ENCODE measurements around the gene MBP. TPM values are rescaled to one million over a fixed set of nuclear protein-coding genes. Genes with fewer than 3 reads are reported as not detected.

The MBP gene
- total RNA-seq, 2 experiments from 2014 or later = 35.9 to 36.6 TPM

DNA sequence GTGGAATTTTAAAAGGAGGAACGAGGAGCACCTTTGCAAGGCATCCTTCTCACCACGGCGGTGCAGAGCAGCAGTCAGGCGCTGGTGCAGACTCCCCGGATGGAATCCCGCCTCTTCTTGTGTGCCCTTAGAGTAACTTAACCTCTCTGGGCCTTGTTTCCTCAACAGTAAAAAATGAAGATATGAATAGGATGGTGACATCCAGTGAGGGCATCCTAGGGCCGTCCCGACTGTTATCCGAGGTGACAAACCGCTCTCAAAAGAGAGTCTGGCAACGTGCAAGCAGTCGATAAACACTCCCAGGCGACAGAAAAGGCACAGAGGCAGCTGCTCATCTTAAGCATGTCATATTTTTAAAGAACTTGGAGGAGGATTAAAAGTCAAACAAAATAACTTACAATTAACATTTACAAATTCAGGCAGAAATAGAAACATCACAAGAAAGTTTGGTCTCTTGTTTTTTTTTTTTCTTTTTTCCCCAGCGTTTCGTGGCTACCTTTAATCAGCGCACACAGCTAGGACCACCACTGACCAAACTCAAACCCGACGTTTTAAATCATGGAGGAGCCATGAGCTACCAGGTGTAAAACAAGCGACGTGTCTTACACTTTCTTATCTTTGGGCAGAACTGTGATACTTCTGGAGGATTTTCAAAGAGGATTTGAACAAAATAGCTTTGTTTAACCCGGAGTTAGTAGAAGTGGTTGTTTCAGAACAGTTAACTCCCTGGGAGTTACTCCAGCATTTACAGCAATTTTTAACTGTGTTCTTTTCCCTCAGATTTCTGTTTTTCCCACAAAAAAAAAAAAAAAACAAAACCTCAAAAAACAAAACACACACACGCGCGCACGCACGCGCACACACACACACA is 2.1 kb downstream of the MBP start:
- CTCF ChIA-PET = interaction anchor here (0.6 to 2.5 kb wide), 14 partner anchors 8 to 327 kb away, joined by 3 to 13 read pairs (median 6); no protein-coding TSS in a partner anchor
- peak overlapping the region; percentile 90 for H3K4me3 Mint-ChIP-seq
- H3K27me3 Mint-ChIP-seq (ENCODE audit: low read depth) = no peaks in the 10 kb centered on the region
- no peaks in the 10 kb centered on the region for H3K9me3 Mint-ChIP-seq
- DNase-seq = peak; percentile 24
- H3K27ac Mint-ChIP-seq = peak overlapping the region; percentile 93
- intact Hi-C loops (cut with micrococcal nuclease) = loop anchor here (5.0 kb wide), 1 partner anchor 308 kb away; the partner anchor contains the start of gene ZNF236
- peaks cover 18% of the 10 kb centered on the region for H3K36me3 Mint-ChIP-seq (ENCODE audit: low read depth)
- H3K4me1 Mint-ChIP-seq (ENCODE audit: low read depth) = peaks cover 73% of the 10 kb centered on the region

DNA sequence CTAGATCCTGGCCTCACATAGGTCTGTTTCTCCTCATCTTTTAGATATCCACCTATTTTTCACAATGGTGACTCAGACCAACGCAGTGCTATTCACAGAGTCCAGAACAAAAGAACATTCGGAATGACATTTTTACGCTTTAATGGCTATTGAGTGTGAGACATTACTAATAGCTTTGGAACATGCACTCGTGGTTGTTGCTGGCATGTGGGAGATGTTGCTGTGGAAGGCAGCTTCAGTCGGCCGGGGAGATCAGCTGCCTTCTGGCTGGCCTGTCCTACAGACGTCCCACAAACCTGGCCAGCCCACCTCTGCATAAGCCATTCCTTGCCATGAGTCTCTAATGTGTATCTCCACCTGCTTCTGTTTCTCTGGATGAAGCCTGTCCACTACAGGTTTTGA is 3.4 kb downstream of the MBP start:
- Mint-ChIP-seq H3K27me3 (ENCODE audit: low read depth) (no peaks in the 10 kb centered on the region), H3K36me3 (ENCODE audit: low read depth) (peaks cover 18% of the 10 kb centered on the region), H3K4me1 (ENCODE audit: low read depth) (peaks cover 76% of the 10 kb centered on the region), H3K9me3 (no peaks in the 10 kb centered on the region), H3K4me3 (no peak overlapping the region), H3K27ac (peak overlapping the region; percentile 25)
- CTCF ChIA-PET = interaction anchor here (0.9 to 2.5 kb wide), 4 partner anchors 18 to 129 kb away, joined by 3 to 6 read pairs (median 4); no protein-coding TSS in a partner anchor
- no peak for DNase-seq
- intact Hi-C loops (cut with micrococcal nuclease) = no loop called here

DNA sequence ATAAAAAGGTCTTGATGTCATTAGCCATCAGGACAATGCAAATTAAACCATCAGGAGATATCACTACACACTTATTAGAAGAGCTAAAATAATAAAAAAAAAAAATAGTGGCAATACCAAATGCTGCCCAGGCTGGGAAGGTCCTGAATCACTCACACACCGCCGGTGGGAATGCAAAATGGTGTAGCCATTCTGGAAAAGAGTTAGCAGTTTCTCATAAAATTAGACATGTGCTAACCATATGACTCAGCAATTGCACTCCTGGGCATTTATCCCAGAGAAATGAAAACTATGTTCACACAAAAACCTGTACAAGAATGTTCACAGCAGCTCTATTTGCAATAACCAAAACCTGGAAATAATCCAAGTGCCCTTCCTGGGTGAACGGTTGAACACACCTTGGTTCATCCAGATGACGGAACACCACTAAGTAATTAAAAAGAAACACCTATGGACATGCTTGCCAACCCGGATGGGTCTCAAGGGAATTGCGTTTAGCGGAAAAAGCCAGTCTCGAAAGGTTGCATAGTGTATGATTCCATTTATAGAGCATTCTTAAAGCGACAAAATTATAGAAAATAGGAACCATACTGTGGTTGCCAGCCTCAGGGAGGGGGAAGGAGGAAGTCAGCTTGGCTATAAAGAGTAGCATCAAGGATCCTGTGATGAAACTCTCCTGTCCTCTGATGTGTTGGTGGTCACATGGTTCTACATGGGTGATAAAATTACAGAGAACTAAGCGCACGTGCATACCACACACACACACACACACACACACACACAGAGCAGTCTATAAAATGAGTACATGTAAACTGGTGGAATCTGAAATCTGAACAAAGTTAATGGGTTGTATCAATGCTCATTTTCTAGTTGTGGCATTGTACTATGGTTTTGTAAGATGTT is 4.6 kb downstream of the MBP start:
- intact Hi-C loops (cut with micrococcal nuclease) = no loop called here
- H3K36me3 Mint-ChIP-seq (ENCODE audit: low read depth) = peaks cover 20% of the 10 kb centered on the region
- DNase-seq = peak; percentile 55
- H3K4me3 Mint-ChIP-seq = peak overlapping the region; percentile 38
- H3K27me3 Mint-ChIP-seq (ENCODE audit: low read depth) = no peaks in the 10 kb centered on the region
- peak overlapping the region; percentile 73 for H3K27ac Mint-ChIP-seq
- CTCF ChIA-PET = no interaction called here
- no peaks in the 10 kb centered on the region for H3K9me3 Mint-ChIP-seq
- H3K4me1 Mint-ChIP-seq (ENCODE audit: low read depth) = peaks cover 77% of the 10 kb centered on the region

DNA sequence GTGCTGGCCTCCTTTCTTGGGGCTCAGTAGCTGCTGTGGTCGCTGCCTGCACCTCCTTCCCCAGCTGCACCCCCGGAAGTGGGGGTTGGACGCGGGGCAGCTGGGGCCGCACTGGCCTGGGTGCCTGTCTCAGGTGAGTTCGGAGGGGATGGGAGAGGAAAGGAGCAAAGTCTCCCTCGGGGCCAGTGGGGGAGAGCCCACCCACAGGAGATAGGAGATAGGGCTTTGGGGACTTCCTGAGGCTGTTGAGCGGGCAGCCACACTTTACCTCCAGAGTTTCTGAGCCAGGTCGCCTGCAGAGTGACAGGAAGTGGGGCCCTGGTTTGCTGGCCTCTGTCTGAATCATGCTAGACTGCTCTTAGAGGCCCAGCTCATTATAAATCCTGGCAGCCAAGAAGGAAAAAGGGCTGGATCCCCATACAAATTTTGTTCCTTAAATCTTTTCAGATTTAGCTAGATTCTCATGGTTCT is 8.1 kb downstream of the MBP start:
- Mint-ChIP-seq H3K4me3 (peak overlapping the region; percentile 70), H3K27ac (peak overlapping the region; percentile 93), H3K9me3 (no peaks in the 10 kb centered on the region), H3K36me3 (ENCODE audit: low read depth) (peaks cover 19% of the 10 kb centered on the region), H3K4me1 (ENCODE audit: low read depth) (peaks cover 88% of the 10 kb centered on the region), H3K27me3 (ENCODE audit: low read depth) (no peaks in the 10 kb centered on the region)
- CTCF ChIA-PET = interaction anchor here (1.0 to 2.0 kb wide), 3 partner anchors 19 to 124 kb away, joined by 4 to 10 read pairs (median 5); no protein-coding TSS in a partner anchor
- peak; percentile 81 for DNase-seq
- intact Hi-C loops (cut with micrococcal nuclease) = loop anchor here (1.0 kb wide), 5 partner anchors 8 to 61 kb away; partner anchors contain the start of gene MBP

DNA sequence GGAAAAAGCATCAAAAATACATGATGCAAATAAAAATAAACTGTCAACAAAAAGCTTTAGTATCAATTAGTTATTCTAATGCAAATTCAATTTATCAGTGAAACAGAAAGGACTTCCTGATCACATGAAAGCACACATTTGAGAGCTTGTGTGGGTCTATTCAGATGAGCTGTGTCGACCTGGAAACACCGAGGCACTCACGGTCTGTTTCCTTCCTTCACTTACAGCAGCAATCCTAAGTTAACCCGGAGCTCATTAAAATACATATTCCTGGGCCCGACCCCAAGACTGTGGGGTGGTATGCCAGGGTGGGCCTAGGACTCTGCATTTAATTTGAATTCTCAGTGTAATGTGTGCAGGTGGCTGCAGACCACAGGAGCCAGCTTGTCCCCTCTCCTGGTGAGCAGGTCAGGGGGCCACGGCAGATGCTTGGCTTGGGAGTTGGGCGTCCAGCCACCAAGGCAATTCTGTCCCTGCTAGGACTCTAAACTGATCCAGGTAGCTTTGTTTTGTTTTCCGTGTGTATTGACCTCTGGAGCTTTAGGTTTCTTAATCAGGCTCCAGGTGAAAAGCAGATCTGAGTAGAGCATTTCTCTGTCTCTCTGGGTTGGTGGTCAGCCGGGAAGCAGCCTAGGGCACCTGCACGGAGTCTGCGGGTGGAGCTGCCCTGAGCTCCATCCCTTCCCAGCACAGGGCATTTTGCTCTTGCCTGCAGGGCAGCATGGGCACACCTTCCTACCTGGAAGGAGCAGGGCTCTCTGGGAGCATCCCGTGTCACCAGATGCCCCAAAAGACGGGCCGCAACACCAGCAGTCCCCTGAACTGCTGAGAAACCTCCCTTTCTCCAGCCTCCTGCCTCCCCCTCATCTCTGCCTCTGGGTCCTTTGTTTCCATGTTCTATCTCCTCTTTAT is 9.0 kb downstream of the MBP start:
- H3K27me3 Mint-ChIP-seq (ENCODE audit: low read depth) = no peaks in the 10 kb centered on the region
- H3K9me3 Mint-ChIP-seq = no peaks in the 10 kb centered on the region
- H3K36me3 Mint-ChIP-seq (ENCODE audit: low read depth) = peaks cover 21% of the 10 kb centered on the region
- intact Hi-C loops (cut with micrococcal nuclease) = loop anchor here (1.0 kb wide), 5 partner anchors 9 to 60 kb away; partner anchors contain the start of gene MBP
- CTCF ChIA-PET = interaction anchor here (0.7 to 2.0 kb wide), 14 partner anchors 8 to 129 kb away, joined by 3 to 13 read pairs (median 4); no protein-coding TSS in a partner anchor
- DNase-seq = peak; percentile 45
- H3K4me1 Mint-ChIP-seq (ENCODE audit: low read depth) = peaks cover 86% of the 10 kb centered on the region
- H3K4me3 Mint-ChIP-seq = peak overlapping the region; percentile 70
- peak overlapping the region; percentile 93 for H3K27ac Mint-ChIP-seq

DNA sequence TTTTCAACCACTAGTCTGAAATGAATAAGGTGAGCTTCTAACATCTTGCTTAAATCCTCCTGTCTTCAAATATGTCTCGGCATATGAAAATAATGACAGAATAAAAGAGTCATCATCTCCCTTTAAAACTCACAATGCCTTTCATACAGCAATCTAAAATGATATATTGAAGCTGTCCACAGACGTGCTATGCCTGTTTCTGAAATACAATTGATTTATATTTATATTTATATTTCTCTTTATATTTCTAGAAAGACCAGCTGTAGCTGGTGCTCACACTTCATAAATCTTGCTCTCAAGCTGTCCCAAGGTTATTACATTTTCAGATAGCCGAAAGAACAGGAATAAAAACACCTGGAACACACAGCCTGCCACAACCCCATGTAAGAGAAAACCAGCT is 11.1 kb downstream of the MBP start:
- Mint-ChIP-seq H3K4me1 (ENCODE audit: low read depth) (peaks cover 74% of the 10 kb centered on the region), H3K27ac (peak overlapping the region; percentile 59), H3K27me3 (ENCODE audit: low read depth) (no peaks in the 10 kb centered on the region), H3K9me3 (peaks cover 3% of the 10 kb centered on the region), H3K36me3 (ENCODE audit: low read depth) (peaks cover 27% of the 10 kb centered on the region), H3K4me3 (no peak overlapping the region)
- DNase-seq = no peak
- CTCF ChIA-PET = interaction anchor here (0.8 to 1.9 kb wide), 4 partner anchors 13 to 123 kb away, joined by 3 to 8 read pairs (median 3); no protein-coding TSS in a partner anchor
- intact Hi-C loops (cut with micrococcal nuclease) = no loop called here

DNA sequence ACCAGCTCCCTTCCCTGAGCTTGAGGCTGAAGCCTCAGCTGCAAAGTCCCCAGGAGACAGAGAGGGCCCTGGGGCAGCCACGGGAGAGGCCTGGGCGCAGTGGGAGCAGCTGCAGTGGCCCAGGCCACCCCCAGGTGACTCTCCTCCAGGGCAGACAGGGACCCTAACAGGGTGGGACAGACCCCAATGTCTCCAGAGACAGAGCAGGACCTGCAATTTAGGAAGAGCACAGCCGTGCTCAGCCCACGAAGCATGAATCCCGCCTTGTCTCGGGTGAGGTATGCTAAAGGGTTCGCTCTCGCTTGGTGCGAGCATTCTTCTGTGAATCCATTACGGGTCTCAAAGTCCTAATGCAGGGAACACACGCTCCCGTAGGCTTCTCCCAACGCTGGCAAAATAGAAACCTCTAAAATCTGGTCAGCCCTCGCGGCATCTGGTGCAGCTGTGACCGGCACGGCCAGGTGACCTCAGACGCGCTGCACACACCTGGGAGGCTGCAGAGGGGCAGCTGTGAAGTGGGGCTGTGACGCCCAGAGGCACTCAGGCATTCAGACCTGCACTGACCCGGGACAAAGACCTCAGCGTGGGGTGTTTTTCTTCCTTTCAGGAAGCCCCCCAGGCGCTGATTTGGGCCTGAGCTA is 12.6 kb downstream of the MBP start:
- H3K4me1 Mint-ChIP-seq (ENCODE audit: low read depth) = peaks cover 71% of the 10 kb centered on the region
- CTCF ChIA-PET = no interaction called here
- no peaks in the 10 kb centered on the region for H3K27me3 Mint-ChIP-seq (ENCODE audit: low read depth)
- H3K27ac Mint-ChIP-seq = no peak overlapping the region
- H3K36me3 Mint-ChIP-seq (ENCODE audit: low read depth) = peaks cover 36% of the 10 kb centered on the region
- H3K9me3 Mint-ChIP-seq = peaks cover 8% of the 10 kb centered on the region
- H3K4me3 Mint-ChIP-seq = no peak overlapping the region
- intact Hi-C loops (cut with micrococcal nuclease) = no loop called here
- no peak for DNase-seq

DNA sequence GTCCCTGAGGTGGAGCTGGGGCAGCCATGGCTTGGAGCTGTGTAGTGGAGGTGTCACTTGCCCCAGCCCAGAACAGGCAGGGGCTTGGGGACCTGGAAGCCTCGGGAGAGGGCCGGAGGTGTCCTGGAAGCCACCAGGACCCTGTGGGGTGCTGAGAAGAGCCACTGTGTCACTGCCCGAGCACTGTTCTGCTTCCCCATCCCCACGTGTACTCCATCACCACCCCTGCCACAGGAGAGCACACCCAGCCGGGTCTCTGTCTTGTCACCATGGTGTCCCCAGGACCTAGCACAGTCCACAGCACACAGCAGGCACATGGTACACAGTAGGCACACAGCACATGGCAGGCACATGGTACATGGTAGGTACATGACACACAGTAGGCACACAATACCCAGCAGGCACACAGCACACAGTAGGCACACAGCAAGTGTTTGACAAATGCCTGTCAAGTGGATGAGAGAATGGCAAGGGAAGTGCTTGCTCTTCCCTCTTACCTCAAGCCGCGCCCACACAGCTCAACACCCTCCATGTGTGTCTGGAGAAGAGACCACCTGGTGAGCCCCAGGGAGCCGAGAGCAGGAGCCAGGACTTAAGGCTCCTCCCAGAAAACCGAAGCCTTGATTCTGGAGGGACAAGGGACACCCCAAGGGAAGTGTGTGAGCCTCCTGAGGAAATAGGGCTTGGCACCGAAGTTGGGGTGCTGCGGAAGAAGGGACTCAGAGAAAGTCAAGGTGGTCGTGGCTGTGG is 13.3 kb downstream of the MBP start:
- peaks cover 71% of the 10 kb centered on the region for H3K4me1 Mint-ChIP-seq (ENCODE audit: low read depth)
- no peak overlapping the region for H3K4me3 Mint-ChIP-seq
- CTCF ChIA-PET = interaction anchor here (0.6 kb wide), 1 partner anchor 244 kb away, joined by 3 read pairs; no protein-coding TSS in a partner anchor
- intact Hi-C loops (cut with micrococcal nuclease) = no loop called here
- no peaks in the 10 kb centered on the region for H3K27me3 Mint-ChIP-seq (ENCODE audit: low read depth)
- no peak for DNase-seq
- peaks cover 36% of the 10 kb centered on the region for H3K36me3 Mint-ChIP-seq (ENCODE audit: low read depth)
- peaks cover 8% of the 10 kb centered on the region for H3K9me3 Mint-ChIP-seq
- H3K27ac Mint-ChIP-seq = no peak overlapping the region

DNA sequence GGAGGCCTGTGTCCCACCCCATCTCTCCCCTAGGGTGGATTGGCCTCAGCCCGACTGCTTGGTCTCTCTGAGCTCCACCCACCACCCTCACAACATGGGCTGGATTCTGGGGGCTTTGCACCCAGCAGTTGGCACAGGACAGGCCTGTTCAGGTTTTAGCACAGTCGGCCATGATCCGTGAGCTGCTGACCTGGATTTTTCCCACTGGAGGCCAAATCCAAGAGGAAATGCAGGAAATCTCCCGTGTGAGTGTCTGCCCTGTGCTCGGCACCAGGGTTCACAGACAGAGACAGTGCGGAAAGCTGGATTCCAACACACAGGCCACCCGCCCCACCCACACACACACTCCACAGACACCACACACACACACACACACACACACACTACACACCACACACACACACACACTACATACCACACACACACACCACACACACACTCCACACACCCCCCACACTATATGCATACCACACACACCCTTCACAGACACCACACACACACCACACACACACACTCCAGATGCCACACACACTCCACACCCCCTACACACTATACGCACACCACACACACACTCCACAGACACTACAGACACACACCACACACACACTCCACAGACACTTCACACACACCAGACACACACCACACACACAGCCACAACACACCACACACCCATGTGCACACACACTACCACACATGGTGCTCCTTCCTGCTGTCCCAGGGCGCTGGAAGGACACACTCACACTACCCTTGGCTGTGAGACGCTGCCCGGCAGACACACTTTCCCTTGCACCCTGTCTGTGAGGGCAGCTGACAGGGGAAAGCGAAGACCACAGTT is 14.1 kb downstream of the MBP start:
- CTCF ChIA-PET = interaction anchor here (0.6 kb wide), 1 partner anchor 245 kb away, joined by 3 read pairs; no protein-coding TSS in a partner anchor
- Mint-ChIP-seq H3K36me3 (ENCODE audit: low read depth) (peaks cover 37% of the 10 kb centered on the region), H3K4me3 (no peak overlapping the region), H3K9me3 (peaks cover 8% of the 10 kb centered on the region), H3K27ac (no peak overlapping the region), H3K27me3 (ENCODE audit: low read depth) (no peaks in the 10 kb centered on the region), H3K4me1 (ENCODE audit: low read depth) (peaks cover 69% of the 10 kb centered on the region)
- intact Hi-C loops (cut with micrococcal nuclease) = no loop called here
- DNase-seq = no peak
